ENCODE measurements around the gene EVI5L.

- TF ChIP-seq, protein P1, sequence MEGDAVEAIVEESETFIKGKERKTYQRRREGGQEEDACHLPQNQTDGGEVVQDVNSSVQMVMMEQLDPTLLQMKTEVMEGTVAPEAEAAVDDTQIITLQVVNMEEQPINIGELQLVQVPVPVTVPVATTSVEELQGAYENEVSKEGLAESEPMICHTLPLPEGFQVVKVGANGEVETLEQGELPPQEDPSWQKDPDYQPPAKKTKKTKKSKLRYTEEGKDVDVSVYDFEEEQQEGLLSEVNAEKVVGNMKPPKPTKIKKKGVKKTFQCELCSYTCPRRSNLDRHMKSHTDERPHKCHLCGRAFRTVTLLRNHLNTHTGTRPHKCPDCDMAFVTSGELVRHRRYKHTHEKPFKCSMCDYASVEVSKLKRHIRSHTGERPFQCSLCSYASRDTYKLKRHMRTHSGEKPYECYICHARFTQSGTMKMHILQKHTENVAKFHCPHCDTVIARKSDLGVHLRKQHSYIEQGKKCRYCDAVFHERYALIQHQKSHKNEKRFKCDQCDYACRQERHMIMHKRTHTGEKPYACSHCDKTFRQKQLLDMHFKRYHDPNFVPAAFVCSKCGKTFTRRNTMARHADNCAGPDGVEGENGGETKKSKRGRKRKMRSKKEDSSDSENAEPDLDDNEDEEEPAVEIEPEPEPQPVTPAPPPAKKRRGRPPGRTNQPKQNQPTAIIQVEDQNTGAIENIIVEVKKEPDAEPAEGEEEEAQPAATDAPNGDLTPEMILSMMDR (IDR thresholded peaks at IDR 0.05; ENCODE audit: low read depth, low read length): no peak
- TF ChIP-seq MAX (IDR thresholded peaks at IDR 0.05; ENCODE audit: low read depth, low read length): no peak
- no peak for TF ChIP-seq POLR2A (IDR thresholded peaks at IDR 0.05; ENCODE audit: extremely low read depth, insufficient read length)
- no peak for TF ChIP-seq MYC (IDR thresholded peaks at IDR 0.05; ENCODE audit: low read depth, low read length)
Measured at GRCh38 chr19:7865262-7865911, 35.4 kb downstream of the EVI5L start.
